HFFc6 (cell line): ENCODE data around the gene PDE6H. TPM values are rescaled to one million over a fixed set of nuclear protein-coding genes. Genes with fewer than 3 reads are reported as not detected.

Source experiments
- DNase-seq: peaks from one replicate; pipeline ENCODE4 v3.0.0-alpha.2; 2018
- H3K27ac Mint-ChIP-seq: 2 replicates; pipeline ENCODE4 v1.8.0; 2020; ENCODE audit warnings: mild to moderate bottlenecking, mixed read lengths
- H3K27me3 Mint-ChIP-seq: 2 replicates; pipeline ENCODE4 v1.8.0; 2021; ENCODE audit warnings: mild to moderate bottlenecking, moderate library complexity, mixed read lengths; ENCODE audit not compliant: insufficient read depth
- H3K36me3 Mint-ChIP-seq: 2 replicates; pipeline ENCODE4 v1.8.0; 2021; ENCODE audit warnings: low read depth, mixed read lengths
- H3K4me1 Mint-ChIP-seq: 2 replicates; pipeline ENCODE4 v1.8.0; 2020; ENCODE audit warnings: low read depth, mixed read lengths
- H3K4me3 Mint-ChIP-seq: 2 replicates; pipeline ENCODE4 v1.8.0; 2020; ENCODE audit warnings: mild to moderate bottlenecking, moderate library complexity, mixed read lengths
- H3K9me3 Mint-ChIP-seq: 2 replicates; pipeline ENCODE4 v1.8.0; 2020; ENCODE audit warnings: mild to moderate bottlenecking, mixed read lengths
- CTCF ChIP-seq: fragments of 200-600 bp; sonication (generic); IDR thresholded peaks from 2 replicates; pipeline ENCODE4 v1.5.0; 2021; ENCODE audit warnings: antibody characterized with exemption, mild to moderate bottlenecking
- total RNA-seq, 6 experiments: library from RNA; stranded (reverse); fragmentation: NEBNext Ultra II Directional; extraction: Animal tissue kit (Norgen Biotek cat#: 25700); gene quantifications; 2 replicates in 1 of 6; 3 replicates in 5 of 6; pipeline ENCODE4 v1.2.3, GENCODE V29; 2021

Gene PDE6H
- total RNA-seq, 6 experiments from 2014 or later = not detected

- Mint-ChIP-seq H3K27me3 (peaks cover 1% of the 10 kb centered on the region; the same call in 1 of the 2 replicates), H3K4me3 (no peak overlapping the region), H3K27ac (peak overlapping the region; percentile 65), H3K36me3 (no peaks in the 10 kb centered on the region), H3K9me3 (no peaks in the 10 kb centered on the region), H3K4me1 (peaks cover 66% of the 10 kb centered on the region)
- TF ChIP-seq CTCF = no peak
- no peak for DNase-seq
Measured at GRCh38 chr12:14950982-14951746, 21.7 kb upstream of the PDE6H start.

GRCh38 chr12:14951851-14952250, 21.0 kb upstream of the PDE6H start:
- TF ChIP-seq CTCF = no peak
- DNase-seq = no peak
- Mint-ChIP-seq H3K36me3 (no peaks in the 10 kb centered on the region), H3K4me3 (no peak overlapping the region), H3K9me3 (no peaks in the 10 kb centered on the region), H3K4me1 (peaks cover 62% of the 10 kb centered on the region), H3K27me3 (peaks cover 3% of the 10 kb centered on the region; the same call in 1 of the 2 replicates), H3K27ac (peak overlapping the region; percentile 65)

GRCh38 chr12:14952299-14952921, 20.4 kb upstream of the PDE6H start:
- H3K4me3 Mint-ChIP-seq = peak overlapping the region; percentile 6
- peaks cover 57% of the 10 kb centered on the region for H3K4me1 Mint-ChIP-seq
- TF ChIP-seq CTCF = no peak
- no peaks in the 10 kb centered on the region for H3K9me3 Mint-ChIP-seq
- peaks cover 5% of the 10 kb centered on the region for H3K27me3 Mint-ChIP-seq
- H3K36me3 Mint-ChIP-seq = no peaks in the 10 kb centered on the region
- peak overlapping the region; percentile 65 for H3K27ac Mint-ChIP-seq
- peak; percentile 92 for DNase-seq

GRCh38 chr12:14953752-14954151, 19.1 kb upstream of the PDE6H start:
- Mint-ChIP-seq H3K27me3 (peaks cover 5% of the 10 kb centered on the region), H3K27ac (0 out of 2 replicates have a peak overlapping the region, but pooled peaks have one; percentile 21), H3K9me3 (no peaks in the 10 kb centered on the region), H3K4me1 (peaks cover 45% of the 10 kb centered on the region), H3K4me3 (no peak overlapping the region), H3K36me3 (no peaks in the 10 kb centered on the region)
- DNase-seq = no peak
- no peak for TF ChIP-seq CTCF

- Mint-ChIP-seq H3K27ac (no peak overlapping the region), H3K27me3 (peaks cover 5% of the 10 kb centered on the region), H3K36me3 (no peaks in the 10 kb centered on the region), H3K4me3 (no peak overlapping the region), H3K4me1 (peaks cover 40% of the 10 kb centered on the region), H3K9me3 (no peaks in the 10 kb centered on the region)
- no peak for DNase-seq
- TF ChIP-seq CTCF = no peak
Measured at GRCh38 chr12:14954269-14954668, 18.6 kb upstream of the PDE6H start.
